Kidney tubule cell (primary cell): Measurements from ENCODE around the gene YAF2.
A peak's percentile ranks its signal among the peaks of the same experiment; 100 is the strongest.
"Not testable (repeated sequence)": the region's sequence is repeated elsewhere in the genome, so short reads cannot be mapped to it uniquely, and the experiment has no call there.

ENCODE experiments used
- DNase-seq: peaks from one replicate; pipeline ENCODE4 v3.0.0-alpha.2; 2018; ENCODE audit warnings: low spot score

The YAF2 gene

GRCh38 chr12:42255221-42255865 lies 17.3 kb upstream of the YAF2 start:
- DNase-seq: peak; percentile 6

DNA sequence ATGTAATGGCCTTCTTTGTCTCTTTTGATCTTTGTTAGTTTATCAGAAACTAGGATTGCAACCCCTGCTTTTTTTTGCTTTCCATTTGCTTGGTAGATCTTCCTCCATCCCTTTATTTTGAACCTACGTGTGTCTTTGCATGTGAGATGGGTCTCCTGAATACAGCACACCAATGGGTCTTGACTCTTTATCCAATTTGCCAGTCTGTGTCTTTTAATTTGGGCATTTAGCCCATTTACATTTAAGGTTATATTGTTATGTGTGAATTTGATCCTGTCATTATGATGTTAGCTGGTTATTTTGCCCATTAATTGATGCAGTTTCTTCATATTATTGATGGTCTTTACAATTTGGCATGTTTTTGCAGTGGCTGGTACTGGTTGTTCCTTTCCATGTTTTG lies 14.6 kb upstream of the YAF2 start:
- DNase-seq: not testable (repeated sequence)

GRCh38 chr12:42249033-42249432 lies 11.0 kb upstream of the YAF2 start:
- not testable (repeated sequence) for DNase-seq

- no peak for DNase-seq
Measured at GRCh38 chr12:42240131-42240750, 2.2 kb upstream of the YAF2 start.

GRCh38 chr12:42237853-42238239 lies 202 bp downstream of the YAF2 start:
- no peak for DNase-seq

DNA sequence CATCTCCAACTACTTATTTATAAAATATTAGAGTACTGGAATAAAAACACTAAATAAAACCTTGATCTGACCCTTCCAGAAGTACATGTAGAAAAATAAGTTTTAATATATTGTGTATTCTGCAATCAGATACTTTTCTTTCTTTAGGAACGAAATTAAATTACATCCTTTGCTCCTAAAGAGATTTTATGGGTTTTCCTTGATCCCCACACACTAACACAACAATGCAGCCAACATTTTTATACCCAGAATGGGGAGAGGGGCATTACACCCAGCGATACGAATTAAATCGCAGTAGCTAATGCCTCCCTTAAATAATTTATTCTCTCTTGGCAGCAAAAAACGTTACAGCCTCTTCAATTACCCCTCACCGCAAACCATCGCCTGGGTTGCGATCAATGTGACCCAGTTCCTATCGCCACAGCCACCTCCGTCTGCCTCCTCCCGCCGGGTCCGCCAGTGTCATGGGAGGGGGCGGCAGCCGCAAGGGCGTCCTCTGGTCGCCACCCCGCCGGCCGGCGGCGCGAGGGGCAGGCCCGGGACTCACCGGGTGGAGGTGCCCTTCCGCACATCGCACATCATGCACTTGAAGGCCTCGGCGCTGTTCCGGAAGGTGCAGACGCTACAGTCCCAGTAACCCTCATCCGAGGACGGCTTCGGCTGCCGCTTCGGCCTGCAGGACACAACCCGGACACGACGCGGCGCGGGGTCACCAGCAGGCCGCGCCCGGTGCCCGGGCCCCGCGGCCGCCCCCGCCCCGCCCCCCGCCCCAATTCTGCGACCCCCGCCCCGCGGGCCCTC lies 796 bp downstream of the YAF2 start:
- peak; percentile 90 for DNase-seq

DNA sequence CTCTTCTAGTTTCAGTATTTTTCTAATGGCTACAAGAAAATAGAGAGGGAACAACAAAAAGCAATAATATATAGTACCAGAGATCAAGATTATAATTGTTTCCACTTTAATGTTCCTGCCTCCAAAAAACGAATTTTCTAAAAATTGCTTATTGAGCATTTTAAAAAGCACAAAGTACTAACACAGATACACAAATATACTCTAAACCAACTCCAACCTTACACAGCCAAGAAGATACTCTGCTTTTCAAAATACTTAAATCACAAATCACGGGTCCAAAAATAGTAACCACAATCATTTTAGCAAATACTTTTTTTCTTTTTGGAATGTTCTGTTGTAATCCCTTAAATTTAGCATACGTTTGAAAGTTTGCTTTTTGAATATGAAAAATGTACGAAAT lies 2.0 kb downstream of the YAF2 start:
- DNase-seq: no peak

- DNase-seq: no peak
Measured at GRCh38 chr12:42235426-42235825, 2.6 kb downstream of the YAF2 start.

DNA sequence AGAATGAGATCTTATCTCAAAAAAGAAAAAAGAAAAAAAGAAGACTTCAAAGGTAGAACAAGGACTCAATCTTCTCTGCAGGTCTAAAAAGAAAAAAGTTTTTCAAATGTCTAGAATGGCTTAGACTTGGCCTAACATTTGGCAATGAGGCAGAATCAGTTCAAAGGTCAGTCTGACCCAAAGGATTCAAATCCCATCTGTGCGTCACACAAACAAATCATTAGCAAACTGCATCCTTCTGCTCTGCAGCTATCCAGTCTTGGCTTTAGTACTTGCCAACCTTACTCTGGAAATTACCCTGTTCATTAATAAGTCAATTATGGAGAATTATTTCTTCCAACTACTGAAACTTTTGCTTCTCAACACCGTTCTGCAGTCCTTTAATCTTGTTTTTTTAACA lies 3.1 kb downstream of the YAF2 start:
- DNase-seq: no peak

GRCh38 chr12:42227525-42227924 lies 10.5 kb downstream of the YAF2 start:
- DNase-seq: not testable (repeated sequence)

GRCh38 chr12:42224501-42224900 lies 13.5 kb downstream of the YAF2 start:
- not testable (repeated sequence) for DNase-seq

DNA sequence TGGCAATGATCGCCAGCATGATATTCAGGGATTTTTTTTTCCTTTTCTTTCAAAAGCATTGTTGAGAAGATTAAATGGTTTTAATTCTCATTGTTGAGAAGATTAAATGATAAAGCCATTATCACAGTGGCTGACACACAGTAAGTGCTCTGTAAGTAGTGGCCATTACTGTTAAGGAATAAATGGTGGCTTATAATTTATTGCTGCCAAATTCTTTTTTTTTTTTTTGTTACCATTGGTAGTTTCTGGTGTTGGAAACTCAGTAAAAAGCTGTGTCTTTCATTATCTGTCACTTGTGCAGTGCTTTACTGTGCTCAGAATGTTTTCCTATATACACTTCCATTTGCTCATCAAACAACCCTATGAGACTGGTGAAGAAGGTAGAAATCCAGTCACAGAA lies 15.3 kb downstream of the YAF2 start:
- DNase-seq: no peak

GRCh38 chr12:42221726-42222125 lies 16.3 kb downstream of the YAF2 start:
- no peak for DNase-seq

DNA sequence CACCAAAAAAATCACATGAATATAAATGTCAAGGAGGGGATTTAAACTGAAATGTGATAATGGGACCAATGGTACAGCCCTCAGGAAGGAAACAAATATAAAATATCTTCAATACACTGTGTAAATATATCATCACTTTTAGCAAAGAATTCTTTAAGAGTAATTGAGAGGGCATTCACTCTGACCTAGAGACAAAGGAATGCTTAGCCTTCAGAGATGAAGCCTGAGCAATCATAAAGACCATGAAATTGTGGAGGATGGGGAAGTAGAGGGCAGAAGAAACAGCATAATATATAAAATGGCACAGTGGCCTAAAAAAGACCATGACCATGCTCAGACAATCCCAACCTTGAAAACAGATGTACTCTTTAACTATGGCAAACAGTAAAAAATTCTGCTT lies 20.4 kb downstream of the YAF2 start:
- DNase-seq: peak; percentile 58

- DNase-seq: peak; percentile 39
Measured at GRCh38 chr12:42216737-42217136, 21.3 kb downstream of the YAF2 start.

DNA sequence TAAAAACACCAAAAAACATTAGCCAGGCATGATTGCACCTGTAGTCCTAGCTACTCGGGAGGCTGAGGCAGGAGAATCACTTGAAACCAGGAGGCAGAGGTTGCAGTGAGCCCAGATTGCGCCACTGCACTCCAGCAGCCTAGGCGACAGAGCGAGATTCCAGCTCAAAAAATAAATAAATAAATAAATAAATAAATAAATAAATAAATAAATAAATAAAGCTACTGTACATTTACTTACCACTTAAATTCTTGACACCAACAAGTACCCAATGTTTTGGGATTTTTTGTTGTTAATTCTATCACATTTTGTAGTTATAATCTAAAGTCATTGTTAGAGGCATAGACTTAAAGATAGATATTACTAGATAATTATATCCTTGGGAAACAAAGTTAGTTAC lies 22.3 kb downstream of the YAF2 start:
- not testable (repeated sequence) for DNase-seq

- DNase-seq: peak; percentile 43
Measured at GRCh38 chr12:42213954-42214426, 24.1 kb downstream of the YAF2 start.

GRCh38 chr12:42213023-42213422 lies 25.0 kb downstream of the YAF2 start:
- DNase-seq: peak; percentile 66

GRCh38 chr12:42208574-42208973 lies 29.5 kb downstream of the YAF2 start:
- no peak for DNase-seq

DNA sequence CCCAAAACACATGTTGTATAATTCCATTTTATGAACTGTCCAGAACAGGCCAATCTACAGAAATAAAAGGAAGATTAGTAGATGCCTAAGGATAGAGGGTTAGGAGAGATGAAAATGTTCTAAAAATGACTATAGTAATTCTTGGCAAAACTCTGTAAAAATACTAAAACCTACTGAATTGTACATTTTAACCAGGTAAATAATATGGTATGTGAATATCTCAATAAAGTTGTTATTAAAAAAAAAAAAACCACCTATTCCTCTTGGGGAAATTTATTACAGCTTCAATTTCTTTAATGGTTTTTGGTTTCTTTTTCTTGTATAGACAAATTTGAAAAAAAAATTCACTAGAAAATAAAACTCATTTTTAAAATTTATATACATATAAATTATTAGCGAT lies 33.2 kb downstream of the YAF2 start:
- no peak for DNase-seq

DNA sequence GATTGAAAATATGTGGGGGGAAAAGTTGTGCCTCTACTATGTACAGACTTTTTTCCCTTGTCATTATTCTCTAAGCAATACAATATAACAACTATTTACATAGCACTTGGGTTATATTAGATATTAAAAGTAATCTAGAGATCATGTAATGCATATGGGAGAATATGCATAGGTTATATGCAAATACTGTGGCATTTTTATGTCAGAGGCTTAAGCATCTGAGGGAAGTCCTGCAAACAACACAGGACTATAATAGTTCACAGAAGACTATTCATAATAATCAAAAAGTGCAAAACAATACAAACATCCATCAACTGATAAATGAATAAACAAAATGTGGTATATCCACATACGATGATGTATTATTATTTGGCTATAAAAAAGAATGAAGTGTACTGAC lies 33.7 kb downstream of the YAF2 start:
- DNase-seq: no peak

- no peak for DNase-seq
Measured at GRCh38 chr12:42201063-42201462, 37.0 kb downstream of the YAF2 start.

DNA sequence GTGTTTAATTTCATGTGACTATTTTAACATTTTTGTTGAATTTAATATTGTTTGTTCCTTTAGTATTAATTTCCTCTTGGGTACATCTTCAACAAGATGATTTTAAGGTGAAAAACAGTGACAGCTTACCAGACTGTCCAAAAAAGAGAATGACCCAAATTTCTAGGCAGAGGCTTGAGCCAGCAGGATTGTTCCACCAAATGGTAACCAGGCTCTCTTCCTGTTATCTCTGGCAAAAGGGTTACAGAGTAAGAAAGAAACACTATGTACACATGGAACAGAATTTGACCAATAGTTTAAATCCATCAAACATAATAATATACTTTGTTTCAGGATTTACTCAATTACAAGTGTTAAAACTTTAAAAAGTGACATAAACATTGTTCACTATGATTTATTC lies 39.0 kb downstream of the YAF2 start:
- DNase-seq: no peak
